GM12891 (cell line): ENCODE results near the gene OR2AT4.

ENCODE experiments used
- DNase-seq: peaks from one replicate; pipeline ENCODE4 v3.0.0; 2011; ENCODE audit warnings: low spot score; ENCODE audit not compliant: insufficient read length
- FAIRE-seq: peaks from 2 replicates; lab custom pipeline; 2011; peaks lifted over from hg19 to GRCh38; lab: Jason Lieb, UNC
- PAX5 ChIP-seq: IDR thresholded peaks from 2 replicates; pipeline ENCODE4 v1.6.1; 2011; ENCODE audit warnings: low read length, moderate library complexity, mild to moderate bottlenecking; ENCODE audit not compliant: insufficient read depth, severe bottlenecking
- POLR2A ChIP-seq: IDR thresholded peaks from 2 replicates; pipeline ENCODE4 v1.6.1; 2011; ENCODE audit warnings: low read depth, low read length, control low read depth
- POLR2AphosphoS5 ChIP-seq: IDR thresholded peaks from 2 replicates; pipeline ENCODE4 v1.6.1; 2011; ENCODE audit warnings: low read depth, low read length, control low read depth
- POU2F2 ChIP-seq: IDR thresholded peaks from 2 replicates; pipeline ENCODE4 v1.6.1; 2011; ENCODE audit warnings: low read depth, mild to moderate bottlenecking, control low read depth, low read length, moderate library complexity
- SPI1 ChIP-seq: IDR thresholded peaks from 2 replicates; pipeline ENCODE4 v1.6.1; 2011; ENCODE audit warnings: low read depth, low read length, control low read depth
- TAF1 ChIP-seq: IDR thresholded peaks from 2 replicates; pipeline ENCODE4 v1.6.1; 2011; ENCODE audit warnings: low read depth, low read length, control low read depth

OR2AT4 gene

GRCh38 chr11:75087319-75088305, 9.1 kb downstream of the OR2AT4 start:
- no peak for DNase-seq
- FAIRE-seq, result no peak

GRCh38 chr11:75084883-75085282, 11.8 kb downstream of the OR2AT4 start:
- no peak for TF ChIP-seq SPI1
- no peak for TF ChIP-seq POU2F2
- TF ChIP-seq POLR2A, result no peak
- TF ChIP-seq TAF1, result no peak
- no peak for TF ChIP-seq POLR2AphosphoS5
- no peak for TF ChIP-seq PAX5
- FAIRE-seq (no peak), DNase-seq (no peak)

More at GRCh38 chr11:75087319-75088305, 9.1 kb downstream of the OR2AT4 start:
- no peak for TF ChIP-seq SPI1
- no peak for TF ChIP-seq POU2F2
- no peak for TF ChIP-seq POLR2AphosphoS5
- TF ChIP-seq POLR2A, result no peak
- TF ChIP-seq TAF1, result no peak
- TF ChIP-seq PAX5, result no peak

DNA sequence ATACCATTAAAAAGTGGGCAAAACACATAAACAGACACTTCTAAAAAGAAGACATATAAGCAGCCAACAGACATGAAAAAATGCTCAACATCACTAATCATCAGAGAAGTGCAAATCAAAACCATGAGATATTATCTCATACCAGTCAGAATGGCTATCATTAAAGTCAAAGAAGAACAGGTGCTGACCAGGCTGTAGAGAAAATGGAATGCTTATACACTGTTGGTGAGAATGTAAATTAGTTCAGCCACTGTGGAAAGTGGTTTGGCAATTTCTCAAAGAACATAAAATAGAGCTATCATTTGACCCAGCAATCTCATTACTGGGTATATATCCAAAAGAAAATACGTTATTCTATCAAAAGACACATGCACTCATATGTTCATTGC, 13.5 kb downstream of the OR2AT4 start:
- no peak for TF ChIP-seq POLR2A
- no peak for TF ChIP-seq TAF1
- FAIRE-seq, result no peak
- DNase-seq, result no peak

DNA sequence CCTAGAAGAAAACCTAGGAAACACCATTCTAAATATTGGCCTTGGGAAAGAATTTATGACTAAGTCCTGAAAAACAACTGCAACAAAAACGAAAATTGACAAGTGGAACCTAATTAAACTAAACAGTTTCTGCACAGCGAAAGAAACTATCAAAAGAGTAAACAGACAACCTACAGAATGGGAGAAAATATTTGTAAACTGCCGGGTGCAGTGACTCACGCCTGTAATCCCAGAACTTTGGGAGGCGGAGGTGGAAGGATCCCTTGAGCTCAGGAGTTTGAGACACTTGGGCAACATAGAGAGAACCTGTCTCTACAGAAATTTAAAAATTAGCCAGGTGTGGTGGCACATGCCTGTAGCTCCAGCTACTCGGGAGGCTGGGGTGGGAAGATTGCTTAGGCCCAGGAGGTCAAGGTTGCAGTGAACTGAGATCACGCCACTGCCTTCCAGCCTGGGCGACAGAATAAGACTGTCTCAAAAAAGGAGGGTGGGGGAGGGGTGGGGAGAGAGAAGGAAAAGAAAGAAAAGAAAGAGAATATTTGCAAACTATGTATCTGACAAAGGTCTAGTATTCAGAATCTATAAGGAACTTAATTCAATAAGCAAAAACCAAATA, 14.0 kb downstream of the OR2AT4 start:
- TF ChIP-seq POLR2A (no peak), PAX5 (no peak), TAF1 (no peak), POU2F2 (no peak), SPI1 (no peak), POLR2AphosphoS5 (no peak)
- DNase-seq, result no peak
- FAIRE-seq, result no peak

DNA sequence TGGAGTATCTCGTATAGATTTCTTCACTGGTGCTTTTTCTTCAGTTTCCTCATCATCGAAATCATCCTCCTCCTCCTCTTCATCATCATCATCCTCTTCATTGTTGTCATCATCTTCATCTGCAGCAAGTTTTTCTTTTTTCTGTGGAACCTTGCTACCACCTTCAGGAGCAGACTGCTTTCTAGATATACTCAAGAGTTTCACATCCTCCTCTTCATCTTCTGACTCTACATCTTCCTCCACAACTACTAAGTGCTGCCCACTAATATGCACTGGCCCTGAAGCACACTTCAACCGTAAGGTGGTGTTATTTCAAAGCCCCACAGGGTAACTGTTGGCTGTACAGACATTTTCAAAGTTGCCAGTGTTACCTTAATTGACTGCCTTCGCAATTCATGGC, 17.1 kb downstream of the OR2AT4 start:
- FAIRE-seq, result peak; percentile 68
- TF ChIP-seq SPI1, result peak; percentile 51
- no peak for TF ChIP-seq POLR2AphosphoS5

DNA sequence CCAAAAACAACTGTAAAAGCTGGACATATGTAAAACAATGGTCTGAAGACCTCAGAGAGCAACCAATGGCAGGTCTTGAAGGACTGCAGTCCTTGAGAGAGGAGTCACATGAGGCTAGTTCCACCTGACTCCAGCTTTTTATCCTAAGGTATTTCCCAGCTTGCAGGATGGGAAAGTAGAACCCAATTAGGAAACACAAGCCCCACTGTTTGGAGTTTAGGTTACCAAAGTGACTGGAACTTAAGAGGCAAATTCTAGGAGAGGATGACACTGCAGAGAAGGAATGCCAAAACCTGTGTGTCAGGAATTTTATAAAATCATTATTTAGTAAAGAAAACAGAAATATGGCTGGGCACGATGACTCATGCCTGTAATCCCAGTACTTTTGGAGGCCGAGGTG, 18.4 kb downstream of the OR2AT4 start:
- TF ChIP-seq POLR2AphosphoS5, result no peak
- no peak for TF ChIP-seq TAF1
- no peak for TF ChIP-seq PAX5
- TF ChIP-seq POU2F2, result no peak
- no peak for TF ChIP-seq POLR2A
- no peak for TF ChIP-seq SPI1
- FAIRE-seq (no peak), DNase-seq (no peak)

More for the DNA sequence above, 17.1 kb downstream of the OR2AT4 start:
- DNase-seq, result no peak

DNA sequence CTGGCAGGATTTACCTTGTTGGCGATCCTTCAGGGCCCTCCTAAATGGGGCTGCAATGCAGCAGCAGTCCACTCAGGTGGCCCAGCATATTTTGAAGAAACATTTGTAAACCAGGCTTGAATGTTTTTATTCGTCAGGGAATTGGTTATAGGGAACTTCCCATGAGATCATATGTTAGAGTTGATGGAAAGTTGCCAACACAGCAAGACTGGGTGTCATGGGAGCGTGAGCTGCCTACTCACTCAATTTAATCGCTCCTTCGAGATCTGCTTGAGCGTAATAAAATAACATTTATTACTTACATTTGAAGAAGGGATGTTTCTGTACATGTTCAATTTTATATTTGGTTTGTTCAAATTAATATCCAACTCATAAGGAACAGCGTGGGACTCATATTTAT, 19.4 kb downstream of the OR2AT4 start:
- DNase-seq (no peak), FAIRE-seq (no peak)
- TF ChIP-seq TAF1 (no peak), SPI1 (no peak), POLR2A (no peak), POU2F2 (no peak), PAX5 (no peak), POLR2AphosphoS5 (no peak)

GRCh38 chr11:75076671-75077070, 20.0 kb downstream of the OR2AT4 start:
- no peak for FAIRE-seq
- TF ChIP-seq POLR2A (no peak), POU2F2 (no peak), SPI1 (no peak), TAF1 (no peak), PAX5 (no peak), POLR2AphosphoS5 (no peak)
- no peak for DNase-seq

- FAIRE-seq (no peak), DNase-seq (no peak)
- TF ChIP-seq PAX5 (no peak), POLR2AphosphoS5 (no peak), SPI1 (no peak), POLR2A (no peak), POU2F2 (no peak), TAF1 (no peak)
These were observed 23.1 kb downstream of the OR2AT4 start for GRCh38 chr11:75073459-75074190.
